ENCODE results near the gene STK32B. TPM values are rescaled to one million over a fixed set of nuclear protein-coding genes. Genes with fewer than 3 reads are reported as not detected.

Gene STK32B
- total RNA-seq, 1 donor from 2014 or later = 0.56 TPM

DNA sequence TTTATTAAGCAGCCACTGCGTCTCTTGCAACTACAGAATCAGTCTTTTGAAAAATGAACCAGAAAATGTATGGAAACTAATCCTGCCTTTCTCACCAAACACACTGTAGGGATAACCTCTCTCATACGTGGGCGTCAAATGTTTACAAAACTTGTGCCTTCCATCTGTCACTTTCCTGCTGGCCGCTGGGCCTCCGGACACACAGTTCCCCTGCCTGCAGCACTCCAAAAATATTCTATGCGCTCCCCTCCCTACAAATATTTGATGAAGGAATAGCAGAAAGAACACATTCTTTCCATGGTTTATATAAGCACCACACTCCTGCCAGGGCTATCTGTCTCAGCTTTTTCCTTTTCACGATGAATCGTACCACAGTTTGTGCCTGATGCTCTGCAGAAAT lies 17.1 kb upstream of the STK32B start:
- TF ChIP-seq, protein P1, sequence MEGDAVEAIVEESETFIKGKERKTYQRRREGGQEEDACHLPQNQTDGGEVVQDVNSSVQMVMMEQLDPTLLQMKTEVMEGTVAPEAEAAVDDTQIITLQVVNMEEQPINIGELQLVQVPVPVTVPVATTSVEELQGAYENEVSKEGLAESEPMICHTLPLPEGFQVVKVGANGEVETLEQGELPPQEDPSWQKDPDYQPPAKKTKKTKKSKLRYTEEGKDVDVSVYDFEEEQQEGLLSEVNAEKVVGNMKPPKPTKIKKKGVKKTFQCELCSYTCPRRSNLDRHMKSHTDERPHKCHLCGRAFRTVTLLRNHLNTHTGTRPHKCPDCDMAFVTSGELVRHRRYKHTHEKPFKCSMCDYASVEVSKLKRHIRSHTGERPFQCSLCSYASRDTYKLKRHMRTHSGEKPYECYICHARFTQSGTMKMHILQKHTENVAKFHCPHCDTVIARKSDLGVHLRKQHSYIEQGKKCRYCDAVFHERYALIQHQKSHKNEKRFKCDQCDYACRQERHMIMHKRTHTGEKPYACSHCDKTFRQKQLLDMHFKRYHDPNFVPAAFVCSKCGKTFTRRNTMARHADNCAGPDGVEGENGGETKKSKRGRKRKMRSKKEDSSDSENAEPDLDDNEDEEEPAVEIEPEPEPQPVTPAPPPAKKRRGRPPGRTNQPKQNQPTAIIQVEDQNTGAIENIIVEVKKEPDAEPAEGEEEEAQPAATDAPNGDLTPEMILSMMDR (IDR thresholded peaks at IDR 0.05; ENCODE audit: unreplicated experiment) = no peak
- no peak for DNase-seq (ENCODE audit: low spot score)
- no peak overlapping the region for H3K27ac Mint-ChIP-seq (ENCODE audit: unreplicated experiment)
- no peaks in the 10 kb centered on the region for H3K9me3 Mint-ChIP-seq (ENCODE audit: unreplicated experiment)
- peaks cover 6% of the 10 kb centered on the region for H3K4me1 Mint-ChIP-seq (ENCODE audit: unreplicated experiment)
- H3K4me3 Mint-ChIP-seq (ENCODE audit: unreplicated experiment) = no peak overlapping the region
- peaks cover 4% of the 10 kb centered on the region for H3K27me3 Mint-ChIP-seq (ENCODE audit: unreplicated experiment)
- H3K36me3 Mint-ChIP-seq (ENCODE audit: low read depth, unreplicated experiment) = no peaks in the 10 kb centered on the region

DNA sequence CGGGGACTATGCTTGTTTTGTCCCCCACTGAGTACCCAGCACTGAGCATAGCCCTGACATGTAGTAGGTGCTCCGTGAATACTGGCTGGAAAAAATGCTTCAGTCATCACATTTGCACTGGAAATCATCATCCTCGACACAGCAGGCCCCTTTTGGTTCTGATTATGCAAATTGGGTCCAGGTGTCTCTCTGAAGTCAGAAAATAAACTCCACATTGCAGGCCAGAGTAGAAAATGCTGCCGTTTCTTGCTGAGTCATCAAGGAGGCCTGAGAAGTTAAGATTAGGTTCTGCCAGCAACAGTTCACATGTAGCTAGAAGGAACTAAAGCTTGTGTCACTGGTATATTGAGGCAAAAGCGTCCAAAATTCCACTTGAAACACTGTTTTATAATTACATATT lies 15.0 kb upstream of the STK32B start:
- Mint-ChIP-seq H3K9me3 (ENCODE audit: unreplicated experiment) (no peaks in the 10 kb centered on the region), H3K27me3 (ENCODE audit: unreplicated experiment) (peaks cover 4% of the 10 kb centered on the region), H3K36me3 (ENCODE audit: low read depth, unreplicated experiment) (no peaks in the 10 kb centered on the region), H3K4me3 (ENCODE audit: unreplicated experiment) (no peak overlapping the region), H3K27ac (ENCODE audit: unreplicated experiment) (no peak overlapping the region), H3K4me1 (ENCODE audit: unreplicated experiment) (peaks cover 6% of the 10 kb centered on the region)
- no peak for DNase-seq (ENCODE audit: low spot score)
- TF ChIP-seq, protein P1 (IDR thresholded peaks at IDR 0.05; ENCODE audit: unreplicated experiment) = no peak

DNA sequence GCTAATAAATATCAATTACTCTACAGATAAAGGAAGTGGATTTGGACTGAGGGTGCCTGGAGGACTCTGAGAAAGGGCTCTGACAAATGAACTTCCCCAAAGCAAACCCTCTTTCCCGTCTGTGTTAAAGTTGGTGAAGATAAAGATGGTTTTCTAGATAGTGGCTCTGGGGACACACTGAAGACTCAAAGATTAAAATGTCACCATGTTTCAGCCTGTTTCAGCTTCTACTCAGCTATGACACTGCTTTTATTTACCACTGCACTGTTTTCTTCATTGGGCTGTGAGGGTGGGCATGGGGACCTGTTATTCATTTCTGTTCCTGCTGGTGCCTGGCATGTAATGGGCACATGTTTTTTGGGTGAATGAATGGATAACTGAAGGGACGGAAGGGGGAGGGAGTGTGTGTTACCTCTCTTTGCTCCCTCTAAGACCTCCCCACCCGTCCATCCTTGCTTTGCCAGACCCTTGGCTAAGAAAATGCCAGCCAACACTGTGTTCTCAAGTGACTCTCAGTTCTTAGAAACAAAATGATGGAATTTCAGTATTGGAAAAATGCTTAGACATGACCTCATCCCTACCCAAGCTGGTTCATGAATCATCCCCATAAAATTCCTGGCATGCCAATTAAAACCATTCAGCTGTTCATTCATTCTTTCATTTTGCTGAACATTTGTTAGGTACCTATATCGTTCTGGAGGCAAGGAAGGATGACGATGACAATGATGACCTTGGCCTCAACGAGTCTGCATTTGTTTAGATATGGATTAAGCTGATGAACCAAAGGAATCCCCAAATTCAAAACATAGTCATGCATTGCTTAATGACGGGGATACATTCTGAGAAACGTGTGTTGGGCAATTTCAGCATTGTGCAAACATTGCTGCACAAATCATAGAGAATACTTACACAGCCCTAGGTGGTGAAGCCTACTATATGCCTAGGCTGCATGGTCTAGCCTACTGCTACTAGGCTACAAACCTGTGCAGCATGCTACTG lies 13.4 kb upstream of the STK32B start:
- Mint-ChIP-seq H3K27me3 (ENCODE audit: unreplicated experiment) (peaks cover 4% of the 10 kb centered on the region), H3K9me3 (ENCODE audit: unreplicated experiment) (no peaks in the 10 kb centered on the region), H3K36me3 (ENCODE audit: low read depth, unreplicated experiment) (no peaks in the 10 kb centered on the region), H3K4me3 (ENCODE audit: unreplicated experiment) (no peak overlapping the region), H3K27ac (ENCODE audit: unreplicated experiment) (no peak overlapping the region), H3K4me1 (ENCODE audit: unreplicated experiment) (peaks cover 4% of the 10 kb centered on the region)
- no peak for DNase-seq (ENCODE audit: low spot score)
- TF ChIP-seq, protein P1 (IDR thresholded peaks at IDR 0.05; ENCODE audit: unreplicated experiment) = no peak

DNA sequence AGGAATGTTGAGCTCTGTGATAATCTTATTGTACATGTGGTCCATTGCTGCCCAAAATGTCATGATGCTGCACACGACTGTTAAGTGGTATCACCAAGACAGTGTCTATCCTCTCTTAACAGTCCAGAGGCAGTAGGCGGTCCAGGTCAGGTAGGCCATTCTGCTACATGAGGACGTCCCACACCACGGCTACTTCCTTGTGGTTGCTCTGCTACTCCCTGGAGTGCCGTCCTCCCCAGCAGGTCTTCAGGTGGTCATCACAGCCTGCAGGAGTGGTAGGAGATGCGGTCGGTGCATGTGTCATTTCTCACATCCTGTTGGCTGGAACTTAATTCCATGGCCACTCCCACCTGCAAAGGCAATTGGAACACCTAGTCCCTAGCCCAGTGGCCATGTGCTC lies 11.5 kb upstream of the STK32B start:
- no peak overlapping the region for H3K4me3 Mint-ChIP-seq (ENCODE audit: unreplicated experiment)
- TF ChIP-seq, protein P1 (IDR thresholded peaks at IDR 0.05; ENCODE audit: unreplicated experiment) = no peak
- peaks cover 8% of the 10 kb centered on the region for H3K4me1 Mint-ChIP-seq (ENCODE audit: unreplicated experiment)
- no peaks in the 10 kb centered on the region for H3K9me3 Mint-ChIP-seq (ENCODE audit: unreplicated experiment)
- no peak for DNase-seq (ENCODE audit: low spot score)
- peaks cover 4% of the 10 kb centered on the region for H3K27me3 Mint-ChIP-seq (ENCODE audit: unreplicated experiment)
- H3K36me3 Mint-ChIP-seq (ENCODE audit: low read depth, unreplicated experiment) = no peaks in the 10 kb centered on the region
- no peak overlapping the region for H3K27ac Mint-ChIP-seq (ENCODE audit: unreplicated experiment)
